HUES6 (cell line): ENCODE data around the gene CHST12.
A peak's percentile ranks its signal among the peaks of the same experiment; 100 is the strongest.
"Not testable (repeated sequence)": the region's sequence is repeated elsewhere in the genome, so short reads cannot be mapped to it uniquely, and the experiment has no call there.

Experiments used
- H3K27ac ChIP-seq: 2 replicates; pipeline ENCODE4 v1.7.0; 2013; ENCODE audit warnings: low read depth, mild to moderate bottlenecking, low read length, inconsistent platforms
- H3K27me3 ChIP-seq: 2 replicates; pipeline ENCODE4 v1.6.1; 2013; ENCODE audit warnings: low read length; ENCODE audit not compliant: control insufficient read depth, insufficient read depth
- H3K36me3 ChIP-seq: 2 replicates; pipeline ENCODE4 v1.6.1; 2013; ENCODE audit warnings: low read length; ENCODE audit not compliant: control insufficient read depth, insufficient read depth
- H3K4me1 ChIP-seq: 2 replicates; pipeline ENCODE4 v1.6.1; 2013; ENCODE audit warnings: low read length; ENCODE audit not compliant: control insufficient read depth, insufficient read depth
- H3K4me3 ChIP-seq: 2 replicates; pipeline ENCODE4 v1.5.1; 2013; ENCODE audit warnings: low read depth, low read length
- H3K9ac ChIP-seq: one replicate; pipeline ENCODE4 v1.6.1; 2013; ENCODE audit warnings: mild to moderate bottlenecking, low read length
- H3K9me3 ChIP-seq: 2 replicates; pipeline ENCODE4 v1.6.1; 2013; ENCODE audit warnings: low read depth, low read length; ENCODE audit not compliant: control insufficient read depth, insufficient read depth

Gene CHST12

DNA sequence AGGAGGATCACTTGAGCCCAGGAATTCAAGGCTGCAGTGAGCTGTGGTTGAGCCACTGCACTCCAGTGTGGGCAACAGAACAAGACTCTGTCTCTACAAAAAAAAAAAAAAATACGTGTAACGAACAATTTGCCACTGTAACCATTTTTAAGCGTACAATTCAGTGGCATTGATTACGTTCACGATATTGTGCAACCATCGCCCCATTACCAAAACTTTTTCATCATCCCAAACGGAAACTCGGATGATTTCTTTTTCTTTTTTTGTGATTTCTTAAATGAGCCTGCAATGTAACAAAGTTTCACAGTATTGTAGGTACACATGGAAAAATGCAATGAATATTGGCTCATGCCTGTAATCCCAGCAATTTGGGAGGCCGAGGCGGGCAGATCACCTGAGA is 63.3 kb downstream of the CHST12 start:
- no peak overlapping the region for H3K4me3 ChIP-seq
- no peaks in the 10 kb centered on the region for H3K36me3 ChIP-seq
- H3K27me3 ChIP-seq: no peaks in the 10 kb centered on the region
- peaks cover 23% of the 10 kb centered on the region for H3K4me1 ChIP-seq
- H3K9ac ChIP-seq: no peak overlapping the region
- H3K27ac ChIP-seq: no peak overlapping the region
- peaks cover 3% of the 10 kb centered on the region; the same call in 1 of the 2 replicates for H3K9me3 ChIP-seq

DNA sequence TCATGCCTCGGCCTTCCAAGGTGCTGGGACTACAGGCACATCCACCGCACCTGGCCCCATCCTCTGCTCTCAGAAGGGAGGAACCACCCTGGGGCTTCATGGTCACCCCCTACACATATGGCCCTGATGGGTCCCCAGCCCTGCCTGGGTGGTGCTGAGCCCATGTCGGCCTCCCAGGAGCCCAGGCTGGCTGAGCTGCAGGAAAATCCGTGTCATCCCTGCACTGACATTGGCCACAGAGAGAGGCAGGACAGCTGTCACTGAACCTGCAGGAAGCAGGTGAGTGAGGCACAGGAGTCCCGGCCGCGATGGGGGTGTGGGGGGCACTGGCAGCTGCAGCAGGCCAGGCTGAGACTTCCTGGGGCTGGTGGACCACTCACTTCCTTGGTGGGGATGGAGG is 64.8 kb downstream of the CHST12 start:
- Histone ChIP-seq H3K27me3 (no peaks in the 10 kb centered on the region), H3K9ac (no peak overlapping the region), H3K4me1 (peaks cover 23% of the 10 kb centered on the region), H3K9me3 (peaks cover 3% of the 10 kb centered on the region; the same call in 1 of the 2 replicates), H3K27ac (no peak overlapping the region), H3K36me3 (no peaks in the 10 kb centered on the region), H3K4me3 (no peak overlapping the region)

DNA sequence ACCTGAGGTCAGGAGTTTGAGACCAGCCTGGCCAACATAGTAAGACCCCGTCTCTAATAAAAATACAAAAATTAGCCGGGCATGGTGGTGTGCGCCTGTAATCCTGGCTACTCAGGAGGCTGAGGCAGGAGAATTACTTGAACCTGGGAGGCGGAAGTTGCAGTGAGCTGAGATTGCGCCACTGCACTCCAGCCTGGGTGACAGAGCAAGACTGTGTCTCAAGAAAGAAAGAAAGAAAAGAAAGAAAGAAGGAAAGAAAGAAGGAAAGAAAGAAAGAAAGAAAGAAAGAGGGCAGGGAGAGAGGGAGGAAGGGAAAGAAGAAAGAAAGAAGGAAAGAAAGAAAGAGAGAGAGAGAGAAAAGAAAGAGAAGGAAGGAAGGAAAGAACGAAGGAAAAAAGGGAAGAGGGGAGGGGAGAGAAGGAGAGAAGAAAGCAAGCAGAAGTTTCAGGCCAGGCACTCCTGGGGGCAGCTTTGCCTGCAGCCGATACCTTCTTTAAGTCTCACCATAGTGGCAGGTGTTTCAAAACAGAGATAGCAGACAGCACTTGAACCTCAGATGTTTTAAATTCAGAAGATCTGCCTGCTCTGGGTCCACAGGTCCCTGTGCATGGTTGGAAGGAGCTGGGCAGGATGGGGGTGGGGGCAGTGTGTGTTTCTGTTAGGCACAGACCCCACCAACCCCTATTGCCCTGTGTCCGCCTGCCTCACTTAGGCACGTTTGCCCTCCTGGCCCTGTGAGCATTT is 66.2 kb downstream of the CHST12 start:
- H3K27ac ChIP-seq, H3K4me3 ChIP-seq, H3K9ac ChIP-seq, H3K27me3 ChIP-seq, H3K9me3 ChIP-seq, H3K36me3 ChIP-seq: not testable (repeated sequence)
- peaks cover 28% of the 10 kb centered on the region for H3K4me1 ChIP-seq

DNA sequence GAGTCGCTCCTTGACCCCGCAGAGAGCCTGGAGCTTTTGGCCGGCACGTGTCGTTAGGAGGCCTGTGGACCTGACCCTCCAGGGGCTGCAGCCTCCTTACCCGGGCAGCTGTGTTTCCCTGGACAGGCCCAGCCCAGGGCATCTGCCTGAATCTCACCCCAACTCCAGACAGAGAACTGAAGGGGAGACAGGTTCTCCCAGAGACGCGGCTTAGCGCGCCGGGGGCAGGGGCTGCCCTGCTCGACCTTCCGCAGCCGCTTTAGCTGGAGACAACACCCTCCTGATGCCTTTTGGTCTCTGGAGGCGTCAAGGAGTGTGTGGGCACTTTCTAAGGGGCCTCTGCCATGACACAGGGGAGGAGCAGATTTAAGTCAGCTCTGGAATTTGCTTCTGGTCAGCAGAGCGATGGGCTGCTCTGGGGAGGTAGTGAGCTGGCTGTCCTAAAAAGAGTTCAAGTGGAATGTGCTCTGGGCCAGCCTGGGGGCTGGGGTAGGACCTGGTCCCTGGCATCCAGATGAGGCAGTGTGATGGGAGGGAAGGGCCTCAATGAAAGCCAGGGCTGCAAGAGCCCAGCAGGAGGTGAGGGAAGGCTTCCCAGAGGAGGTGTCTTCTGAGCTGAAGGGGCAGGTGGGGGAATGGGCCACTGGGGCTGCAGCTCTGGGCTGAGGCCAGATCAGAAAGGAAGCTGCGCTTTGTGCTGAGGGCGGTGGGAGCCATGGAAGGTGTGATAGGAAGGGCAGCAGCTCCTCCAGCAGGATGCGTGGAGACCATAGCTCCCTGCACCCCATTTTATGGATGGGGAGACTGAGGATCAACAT is 67.0 kb downstream of the CHST12 start:
- no peak overlapping the region for H3K27ac ChIP-seq
- H3K4me3 ChIP-seq: no peak overlapping the region
- no peak overlapping the region for H3K9ac ChIP-seq
- H3K4me1 ChIP-seq: peaks cover 28% of the 10 kb centered on the region
- no peaks in the 10 kb centered on the region for H3K9me3 ChIP-seq
- H3K27me3 ChIP-seq: no peaks in the 10 kb centered on the region
- no peaks in the 10 kb centered on the region for H3K36me3 ChIP-seq

DNA sequence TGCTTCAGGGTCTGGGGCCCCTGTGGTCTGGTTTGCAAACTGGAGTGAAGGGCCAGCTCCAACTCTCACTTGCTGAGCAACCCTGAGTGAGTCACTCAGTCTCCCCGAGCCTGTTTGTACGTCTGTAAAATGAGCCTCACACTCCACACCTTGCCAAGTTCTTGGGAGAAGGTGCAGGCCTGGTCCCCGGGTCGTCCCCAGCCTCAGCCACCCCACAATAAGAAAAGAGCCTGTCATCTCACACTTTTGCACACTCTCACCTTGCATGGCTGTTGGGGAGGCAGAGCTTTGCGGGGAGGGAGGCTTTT is 67.6 kb downstream of the CHST12 start:
- H3K27ac ChIP-seq: peak overlapping the region; percentile 24; the same call in 1 of the 2 replicates

DNA sequence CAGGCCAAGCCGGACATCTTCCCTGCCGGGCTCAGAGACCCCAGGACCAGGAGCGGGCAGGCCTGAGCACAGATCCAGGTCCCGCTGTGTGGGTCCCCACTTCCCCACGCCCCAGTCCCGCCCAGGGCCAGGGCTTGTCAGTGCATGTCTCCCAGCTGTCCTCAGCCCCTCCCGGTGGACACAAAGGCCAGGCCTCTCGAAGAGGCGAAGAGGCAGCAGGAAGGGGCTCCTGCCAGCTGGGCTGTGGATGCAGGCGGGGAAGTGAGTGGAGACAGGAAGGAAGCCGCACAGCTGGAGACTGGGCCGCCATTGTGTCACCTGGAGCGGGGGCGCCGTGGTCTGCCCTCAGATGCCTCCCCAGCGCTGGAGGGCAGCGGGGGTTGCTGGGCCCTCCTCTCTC is 68.0 kb downstream of the CHST12 start:
- Histone ChIP-seq H3K36me3 (no peaks in the 10 kb centered on the region), H3K27me3 (no peaks in the 10 kb centered on the region), H3K27ac (peak overlapping the region; percentile 24; the same call in 1 of the 2 replicates), H3K4me1 (peaks cover 21% of the 10 kb centered on the region), H3K9ac (no peak overlapping the region), H3K9me3 (no peaks in the 10 kb centered on the region), H3K4me3 (no peak overlapping the region)

More for the DNA sequence above, 67.6 kb downstream of the CHST12 start:
- Histone ChIP-seq H3K4me1 (peaks cover 23% of the 10 kb centered on the region), H3K4me3 (no peak overlapping the region), H3K27me3 (no peaks in the 10 kb centered on the region), H3K9me3 (no peaks in the 10 kb centered on the region), H3K36me3 (no peaks in the 10 kb centered on the region), H3K9ac (no peak overlapping the region)

DNA sequence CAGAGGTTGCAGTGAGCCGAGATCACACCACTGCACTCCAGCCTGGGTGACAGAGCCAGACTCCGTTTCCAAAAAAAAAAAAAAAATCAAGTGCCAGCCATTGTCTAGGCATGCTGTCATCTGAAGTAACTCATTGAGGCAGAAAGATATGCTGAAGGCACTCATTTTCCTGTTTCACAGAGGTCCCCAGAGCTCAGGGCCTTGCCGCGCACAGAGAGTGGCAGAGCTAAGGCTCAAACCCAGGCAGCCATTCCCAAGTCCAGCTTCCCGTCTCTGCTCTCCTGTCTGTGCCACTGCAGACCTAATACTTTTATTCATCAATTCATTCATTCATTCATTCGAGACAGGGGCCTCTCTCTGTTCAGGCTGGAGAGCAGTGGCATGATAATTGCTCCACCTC is 69.3 kb downstream of the CHST12 start:
- Histone ChIP-seq H3K27ac (no peak overlapping the region), H3K4me3 (no peak overlapping the region), H3K27me3 (no peaks in the 10 kb centered on the region), H3K4me1 (peaks cover 31% of the 10 kb centered on the region), H3K9ac (no peak overlapping the region), H3K9me3 (no peaks in the 10 kb centered on the region), H3K36me3 (no peaks in the 10 kb centered on the region)

DNA sequence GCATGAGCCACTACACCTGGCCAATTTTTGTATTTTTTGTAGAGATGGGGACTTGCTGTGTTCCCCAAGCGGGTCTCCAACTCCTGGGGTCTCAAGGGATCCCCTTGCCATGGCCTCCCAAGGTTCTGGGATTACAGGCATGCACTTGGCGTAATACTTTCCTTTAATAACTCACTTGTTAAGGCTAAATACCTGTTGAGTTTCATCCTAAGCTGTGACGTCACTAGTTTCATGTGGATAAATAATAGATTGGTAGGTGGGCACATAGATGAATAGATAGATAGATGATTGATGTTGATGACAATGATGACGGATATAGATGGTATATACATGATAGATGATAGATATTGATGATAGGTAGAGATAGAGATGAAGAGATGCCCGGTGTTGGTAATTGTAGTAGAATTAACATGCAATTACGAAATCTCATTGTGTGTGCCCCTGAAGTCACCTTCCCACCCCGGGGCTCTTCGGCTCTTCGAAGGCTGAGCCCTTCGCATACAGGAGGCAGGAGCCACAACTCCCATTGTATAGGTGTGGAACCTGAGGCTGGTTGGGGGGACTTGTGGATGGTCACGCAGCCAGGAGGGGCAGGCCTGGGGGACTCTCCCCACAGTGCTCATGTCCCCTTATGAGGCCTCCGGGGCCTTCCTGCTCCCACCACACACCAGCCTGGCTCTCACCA is 70.2 kb downstream of the CHST12 start:
- Histone ChIP-seq H3K27ac (no peak overlapping the region), H3K4me1 (peaks cover 34% of the 10 kb centered on the region), H3K4me3 (no peak overlapping the region), H3K27me3 (no peaks in the 10 kb centered on the region), H3K9ac (no peak overlapping the region), H3K36me3 (no peaks in the 10 kb centered on the region), H3K9me3 (no peaks in the 10 kb centered on the region)

DNA sequence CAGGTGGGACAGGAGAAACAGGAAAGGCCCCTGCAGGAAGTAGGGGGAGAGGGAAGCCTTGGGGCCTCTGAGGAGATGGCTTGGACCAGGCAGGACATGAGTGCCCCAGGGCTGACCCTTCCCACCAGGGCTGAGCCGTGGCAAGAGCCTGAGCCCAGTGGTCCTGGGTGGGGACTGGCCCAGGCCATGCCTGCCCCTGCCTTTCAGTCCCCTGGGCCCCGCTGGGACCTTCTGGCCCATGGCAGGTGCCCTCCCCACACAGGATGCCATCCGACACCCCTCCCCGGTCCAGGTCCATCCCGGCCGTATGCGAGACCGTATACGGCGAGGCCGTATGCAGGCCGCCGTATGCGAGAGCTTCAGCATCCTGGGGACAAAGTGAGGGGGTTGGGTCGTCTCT is 70.8 kb downstream of the CHST12 start:
- peaks cover 35% of the 10 kb centered on the region for H3K4me1 ChIP-seq

DNA sequence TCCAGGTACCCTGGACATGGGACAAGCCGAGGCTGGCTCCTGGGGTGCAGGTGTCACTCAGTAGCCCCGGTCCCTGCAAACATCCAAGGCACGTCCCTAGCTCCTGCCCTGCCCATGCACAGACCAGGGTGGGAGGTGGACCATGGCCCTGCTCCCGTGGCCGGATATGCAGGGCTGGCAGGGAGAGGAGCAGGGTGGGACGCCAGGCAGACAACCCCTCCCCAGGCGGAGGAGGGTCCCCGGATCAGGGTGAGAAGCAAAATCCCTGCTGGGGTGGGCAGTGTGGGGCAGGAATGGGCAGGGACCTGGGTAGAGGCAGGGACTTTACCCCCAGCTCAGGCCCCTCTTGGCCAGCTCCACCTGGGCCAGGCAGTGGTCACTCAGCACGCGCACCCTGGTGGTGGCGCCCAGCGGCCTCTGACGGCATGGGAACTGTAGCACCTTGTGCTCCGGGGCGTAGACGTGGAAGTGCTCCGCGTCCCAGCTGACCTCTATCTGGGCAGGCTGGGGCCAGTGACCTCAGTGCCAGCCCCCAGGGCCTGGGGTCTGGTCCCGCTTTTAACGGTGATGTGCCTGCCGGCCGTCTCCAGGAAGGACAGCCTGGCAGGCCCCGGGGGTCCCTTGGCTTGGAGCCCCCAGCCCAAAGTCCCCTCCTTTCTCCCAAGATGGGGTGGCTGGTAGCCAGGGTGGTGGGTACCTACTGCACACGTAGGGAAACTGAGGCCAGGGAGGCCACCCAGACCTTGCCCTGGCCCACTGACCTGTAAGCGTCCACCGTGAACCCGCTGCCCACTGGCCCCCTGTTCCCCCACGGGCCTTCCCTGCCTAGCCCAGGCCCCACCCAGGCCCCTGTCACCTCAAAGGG is 71.6 kb downstream of the CHST12 start:
- Histone ChIP-seq H3K9ac (no peak overlapping the region), H3K4me1 (peaks cover 31% of the 10 kb centered on the region), H3K9me3 (no peaks in the 10 kb centered on the region), H3K4me3 (no peak overlapping the region), H3K27ac (no peak overlapping the region), H3K27me3 (no peaks in the 10 kb centered on the region), H3K36me3 (no peaks in the 10 kb centered on the region)

More for the DNA sequence above, 70.8 kb downstream of the CHST12 start:
- no peaks in the 10 kb centered on the region for H3K36me3 ChIP-seq
- H3K9me3 ChIP-seq: no peaks in the 10 kb centered on the region
- no peak overlapping the region for H3K27ac ChIP-seq
- no peaks in the 10 kb centered on the region for H3K27me3 ChIP-seq
- H3K9ac ChIP-seq: no peak overlapping the region
- H3K4me3 ChIP-seq: no peak overlapping the region
